Measurements from ENCODE around the gene TMEM259.

GRCh38 chr19:1010586-1011510, 10.1 kb downstream of the TMEM259 start:
- TF ChIP-seq CTCF (conservative IDR thresholded peaks at IDR 0.05; ENCODE audit: low read depth in 2 of 2) = peak in 1 of 2 experiments; percentile 6; a peak in 1 of 4 replicates
- no peak for TF ChIP-seq POLR2AphosphoS5 (IDR thresholded peaks at IDR 0.05; ENCODE audit: low read depth)
- no peak for TF ChIP-seq EZH2 (IDR thresholded peaks at IDR 0.05; ENCODE audit: low read depth, unreplicated experiment)
- no peak for TF ChIP-seq ZNF462 (CRISPR knock-in tag; IDR thresholded peaks at IDR 0.05)
- no peak for TF ChIP-seq EZH2phosphoT487 (IDR thresholded peaks at IDR 0.05; ENCODE audit: unreplicated experiment)
- no peak for TF ChIP-seq REST (IDR thresholded peaks at IDR 0.05; ENCODE audit: unreplicated experiment)
- no peak for TF ChIP-seq NANOG (IDR thresholded peaks at IDR 0.05; ENCODE audit: borderline replicate concordance)
- TF ChIP-seq ZNF114 (CRISPR knock-in tag; IDR thresholded peaks at IDR 0.05) = no peak

Data from GM23338 (cell line).